Kasumi-1 (cell line): Measurements from ENCODE around the gene SYCE3.

Experiments used
- DNase-seq, 2 experiments: peaks; one replicate each; lab custom pipeline; 2025; lab: John Stamatoyannopoulos, UW

The SYCE3 gene

DNA sequence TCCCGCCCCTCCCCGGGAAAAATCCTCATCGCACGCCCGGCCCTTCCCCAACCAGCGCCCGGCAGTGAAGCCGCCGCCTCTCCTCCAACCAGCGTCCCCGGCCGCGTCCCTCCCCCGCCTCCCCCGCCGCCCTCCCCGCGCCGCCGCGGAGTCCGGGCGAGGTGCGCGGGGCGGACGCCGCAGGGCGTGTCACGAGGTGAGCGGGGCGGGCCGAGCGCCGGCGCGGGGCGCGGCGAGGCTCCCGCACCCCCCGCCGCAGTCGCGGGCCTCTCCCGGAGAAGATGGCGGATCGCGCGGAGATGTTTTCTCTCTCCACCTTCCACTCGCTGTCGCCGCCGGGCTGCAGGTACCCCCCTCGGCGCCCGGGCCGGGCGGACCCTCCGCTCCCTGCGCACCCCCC, 37.8 kb upstream of the SYCE3 start, which contains the start of gene MAPK8IP2:
MAPK8IP2 (plus strand) TSS at position 256 of the 400 bp plus-strand sequence; CDS start at position 282, 26 bp downstream.
- no peak for DNase-seq

DNA sequence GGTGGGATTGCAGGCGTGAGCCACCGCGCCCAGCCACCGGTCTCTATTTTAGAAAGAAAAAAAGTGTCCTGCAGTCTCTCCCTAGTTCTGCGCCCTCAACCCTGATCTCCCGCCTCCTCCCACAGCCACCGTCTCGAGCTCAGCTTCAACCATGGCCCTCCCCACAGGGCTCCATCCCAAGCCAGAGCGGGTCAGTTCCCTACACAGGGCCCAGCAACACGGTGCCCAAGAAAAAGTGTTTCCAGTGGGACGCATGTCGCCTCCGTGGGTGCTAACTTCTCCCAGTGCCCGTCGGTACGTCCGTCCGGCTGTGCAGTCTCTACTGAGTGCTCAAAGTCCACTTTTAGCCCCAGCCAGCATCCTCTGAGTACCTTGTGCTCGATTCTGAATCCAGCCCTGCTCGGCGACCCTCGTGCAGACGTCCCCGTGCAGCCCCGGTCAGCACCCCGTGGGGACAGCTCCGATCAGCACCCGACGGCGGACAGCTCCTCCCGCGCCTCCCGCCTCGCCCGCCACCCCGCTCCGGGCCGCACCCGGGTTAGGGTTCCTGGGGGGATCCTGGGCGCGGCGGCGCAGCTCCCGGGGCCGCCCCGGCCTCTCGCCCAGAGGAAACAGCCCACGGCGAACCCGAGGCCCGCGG, 37.2 kb upstream of the SYCE3 start:
- DNase-seq, result peak; percentile 31 to 46

DNA sequence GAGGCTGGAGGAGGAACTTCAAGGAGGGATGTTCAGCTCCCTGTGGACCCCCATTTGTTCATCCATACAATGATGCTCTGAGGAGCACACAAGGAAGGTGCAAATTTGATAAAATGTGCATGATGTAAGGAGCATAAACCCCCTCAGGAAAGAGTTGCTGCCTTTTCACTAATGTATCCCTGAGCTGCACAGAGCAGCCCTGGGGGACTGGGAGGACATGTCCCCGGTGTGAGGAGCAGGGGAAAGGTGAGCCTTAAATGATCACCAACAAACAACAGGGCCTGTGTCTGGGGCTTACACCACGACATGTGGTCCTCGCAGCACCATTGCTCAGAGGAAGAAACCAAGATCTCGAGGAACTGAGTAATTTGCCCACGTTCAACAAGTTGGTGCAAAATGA, 34.4 kb upstream of the SYCE3 start:
- no peak for DNase-seq

DNA sequence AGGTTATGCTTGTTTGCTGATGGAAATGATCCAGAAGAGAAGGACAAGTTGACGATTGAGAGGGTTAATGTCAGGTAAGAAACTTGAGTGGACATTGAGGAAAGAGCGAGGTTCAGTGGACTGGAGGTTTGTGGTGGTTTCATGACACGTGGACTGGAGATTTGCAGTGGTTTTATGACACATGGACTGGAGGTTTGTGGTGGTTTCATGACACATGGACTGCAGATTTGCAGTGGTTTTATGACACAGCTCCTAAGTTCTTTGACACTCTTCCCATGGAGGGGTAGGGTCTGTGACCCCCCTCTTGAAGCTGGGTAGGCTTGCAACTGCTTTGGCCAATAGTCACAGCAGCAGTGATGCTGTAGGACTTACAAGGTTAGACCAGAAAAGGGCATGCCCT, 32.5 kb upstream of the SYCE3 start:
- no peak for DNase-seq

DNA sequence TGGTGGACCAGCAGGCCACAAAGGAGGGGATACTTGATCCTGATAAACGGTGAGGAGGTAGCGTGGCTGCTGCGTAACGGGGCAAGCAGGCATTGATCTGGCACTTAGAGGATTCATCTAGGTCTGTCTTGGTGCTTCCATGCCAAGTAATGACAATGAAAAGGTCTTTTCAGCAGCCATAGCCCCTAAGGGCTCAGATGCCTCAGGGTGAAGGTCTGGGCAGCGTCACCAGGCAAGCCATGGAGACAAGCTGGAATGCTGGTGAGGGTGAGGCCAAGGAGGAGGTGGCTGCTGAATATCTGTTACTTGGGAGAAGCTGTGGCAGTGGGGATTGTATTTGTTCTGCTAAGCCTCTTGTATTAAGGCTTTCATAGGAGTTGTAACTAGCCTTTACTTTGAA, 24.7 kb upstream of the SYCE3 start:
- DNase-seq, result no peak

DNA sequence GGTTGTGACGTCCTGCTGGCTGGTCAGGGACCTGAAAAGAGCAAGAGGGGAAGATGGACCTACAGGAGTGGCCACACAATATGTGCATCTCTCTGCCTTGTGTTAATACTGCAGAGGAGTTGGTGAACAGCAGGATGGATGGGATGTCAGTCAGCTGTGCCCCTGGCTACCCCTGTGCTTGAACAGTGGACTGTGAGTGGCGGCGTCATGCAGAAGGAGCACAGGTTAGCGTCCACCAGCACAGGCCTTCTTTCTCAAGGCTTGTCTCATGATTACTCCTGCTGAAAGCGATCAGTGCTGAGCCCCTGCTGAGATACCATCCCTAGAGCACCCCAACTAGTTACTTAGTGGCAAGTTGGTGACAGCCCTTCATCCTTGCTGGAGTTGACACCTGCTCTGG, 23.7 kb upstream of the SYCE3 start:
- DNase-seq, result no peak

DNA sequence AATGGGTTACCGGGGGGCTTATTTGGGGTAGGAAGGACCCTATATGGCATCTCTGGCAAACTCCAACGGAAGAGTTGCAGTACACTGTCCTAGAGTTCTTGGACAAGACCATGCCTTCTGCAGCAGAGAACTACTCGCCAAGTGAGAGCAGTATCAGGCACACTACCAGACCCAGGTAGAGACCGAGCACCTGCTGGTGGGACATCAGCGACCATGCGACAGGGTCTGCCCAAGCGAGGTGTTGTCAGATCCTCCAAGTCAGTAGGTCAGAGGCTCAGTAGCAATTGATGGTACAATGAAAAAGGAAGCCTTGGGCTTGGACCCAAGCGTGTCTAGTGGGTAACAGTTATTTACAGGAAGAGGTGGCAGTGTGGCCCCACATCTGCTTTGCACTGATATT, 23.1 kb upstream of the SYCE3 start:
- DNase-seq, result no peak

DNA sequence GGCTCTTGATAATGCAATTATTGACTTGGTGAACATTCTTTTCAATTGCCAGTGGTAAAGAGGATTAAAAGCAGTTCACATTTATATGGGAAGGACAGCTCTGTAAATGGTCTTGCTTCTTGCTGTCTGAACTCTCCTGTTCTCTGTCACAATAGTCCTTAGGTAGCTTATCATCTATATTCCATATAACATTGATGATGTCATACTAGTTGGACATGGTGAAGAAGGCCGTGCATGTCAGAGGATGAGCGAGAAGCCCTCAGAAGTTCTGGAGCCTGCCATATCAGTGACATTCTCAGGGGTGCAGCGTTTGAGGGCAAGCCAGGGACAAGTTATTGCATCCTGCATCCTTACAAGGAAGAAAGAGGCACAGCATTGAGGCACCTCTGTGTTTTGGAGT, 22.5 kb upstream of the SYCE3 start:
- no peak for DNase-seq

DNA sequence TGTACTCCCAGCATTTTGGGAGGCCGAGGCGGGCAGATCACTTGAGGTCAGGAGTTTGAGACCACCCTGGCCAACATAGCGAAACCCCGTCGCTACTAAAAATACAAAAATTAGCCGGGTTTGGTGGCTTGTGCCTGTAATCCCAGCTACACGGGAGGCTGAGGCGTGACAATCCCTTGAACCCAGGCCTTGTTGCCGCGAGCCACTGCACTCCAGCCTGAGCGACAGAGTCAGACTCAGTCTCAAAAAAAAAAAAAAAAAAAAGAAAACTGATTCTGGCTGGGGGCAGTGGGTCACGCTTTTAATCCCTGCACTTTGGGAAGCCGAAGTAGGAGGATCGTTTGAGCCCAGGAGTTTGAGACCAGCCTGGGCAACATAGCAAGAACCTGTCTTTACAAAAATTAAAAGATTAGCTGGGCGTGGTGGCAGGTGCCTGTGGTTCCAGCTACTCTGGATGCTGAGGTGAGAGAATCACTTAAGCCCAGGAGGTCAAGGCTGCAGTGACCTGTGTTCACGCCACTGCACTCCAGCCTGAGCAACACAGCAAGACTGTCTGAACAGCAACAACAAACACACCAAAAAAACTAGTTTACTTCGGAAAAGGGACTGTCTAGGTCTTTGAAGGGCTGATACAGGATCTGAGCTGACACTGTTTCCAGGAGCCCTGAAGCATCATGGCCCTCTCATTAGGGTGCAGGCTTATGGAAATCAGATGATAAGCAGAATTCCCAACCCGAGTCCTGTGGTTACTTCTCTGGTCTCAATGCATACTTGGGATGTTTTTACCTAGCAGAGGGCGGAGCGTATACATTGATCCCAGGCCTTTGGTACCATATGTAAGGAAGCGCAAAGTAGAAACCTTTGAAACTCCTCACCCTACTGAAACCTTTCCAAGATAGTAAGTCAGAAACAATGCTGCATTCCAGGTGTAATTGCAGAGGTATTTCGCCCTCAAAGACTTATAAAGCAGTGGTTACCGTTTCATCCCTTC, 21.7 kb upstream of the SYCE3 start:
- DNase-seq, result no peak

DNA sequence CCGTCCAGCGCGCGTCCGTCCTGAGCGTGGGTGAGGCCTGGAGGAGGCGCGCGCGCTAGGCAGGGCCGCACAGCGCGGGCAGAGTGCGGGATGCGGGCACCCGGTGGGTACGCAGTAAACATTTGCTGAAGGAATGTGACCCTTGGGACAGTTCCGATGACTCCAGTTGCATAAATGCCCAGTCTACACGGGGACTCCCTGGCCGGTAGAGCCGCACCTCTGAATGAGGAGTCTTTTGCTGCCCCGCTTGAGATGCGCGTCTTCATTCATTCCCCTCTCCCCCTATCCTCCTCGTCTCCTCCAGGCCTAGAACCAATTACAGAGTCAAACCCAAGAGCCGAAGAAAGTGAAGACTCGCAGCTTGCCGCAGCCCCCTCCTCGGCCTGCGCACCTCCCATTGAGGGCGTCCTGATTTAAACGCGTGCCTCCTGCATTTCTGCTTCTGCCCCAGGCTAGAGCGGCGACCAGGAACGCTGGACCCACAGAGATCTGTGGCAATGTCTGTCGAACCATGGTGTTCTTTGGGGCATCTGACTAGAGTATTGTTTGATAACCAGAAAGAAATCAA, 20.7 kb upstream of the SYCE3 start:
- DNase-seq, result peak in 1 of 2 experiments; percentile 45

DNA sequence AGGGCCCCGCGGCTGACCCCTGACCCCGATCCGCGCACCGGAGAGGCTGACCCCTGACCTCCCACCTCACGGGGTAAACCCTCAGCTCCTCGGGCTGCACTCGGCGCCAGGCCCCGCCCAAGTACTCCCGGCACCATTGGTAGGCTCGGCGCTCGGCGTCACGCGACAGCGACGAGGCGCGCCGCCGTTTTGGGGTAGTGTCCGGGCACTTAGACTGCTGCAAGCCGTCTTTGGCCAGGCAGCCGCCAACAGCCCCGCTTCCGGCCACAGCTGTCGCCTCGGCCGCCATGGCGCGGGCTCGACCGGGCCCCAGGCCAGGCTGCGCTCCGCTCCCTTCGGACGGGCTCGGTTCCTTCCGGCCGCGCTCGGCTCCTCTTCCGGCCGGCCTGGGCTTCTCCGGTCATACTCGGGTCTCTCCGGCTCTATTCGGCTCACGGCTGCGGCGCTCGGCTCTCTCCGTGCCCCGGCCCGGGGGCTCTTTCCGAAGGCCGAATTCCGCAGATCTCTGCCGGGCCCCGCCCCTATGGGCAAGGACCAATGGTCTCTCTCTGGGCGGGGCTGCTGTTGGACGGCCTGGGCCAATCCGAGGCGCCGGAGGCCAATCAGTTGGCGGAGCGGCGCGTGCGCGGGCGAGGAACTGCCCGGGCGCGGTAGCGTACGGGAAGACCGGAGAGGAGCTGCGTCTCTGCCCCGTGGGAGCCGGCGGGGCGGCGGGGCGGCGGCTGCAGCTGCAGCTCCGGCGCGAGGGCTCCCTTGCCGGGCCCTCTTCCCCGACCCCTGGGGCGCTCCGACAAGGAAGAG, 20.0 kb upstream of the SYCE3 start, which contains the start of gene CHKB:
CHKB (minus strand) TSS at position 357 of the 801 bp plus-strand sequence; CDS start at position 289, 68 bp downstream.
- DNase-seq, result peak; percentile 98

DNA sequence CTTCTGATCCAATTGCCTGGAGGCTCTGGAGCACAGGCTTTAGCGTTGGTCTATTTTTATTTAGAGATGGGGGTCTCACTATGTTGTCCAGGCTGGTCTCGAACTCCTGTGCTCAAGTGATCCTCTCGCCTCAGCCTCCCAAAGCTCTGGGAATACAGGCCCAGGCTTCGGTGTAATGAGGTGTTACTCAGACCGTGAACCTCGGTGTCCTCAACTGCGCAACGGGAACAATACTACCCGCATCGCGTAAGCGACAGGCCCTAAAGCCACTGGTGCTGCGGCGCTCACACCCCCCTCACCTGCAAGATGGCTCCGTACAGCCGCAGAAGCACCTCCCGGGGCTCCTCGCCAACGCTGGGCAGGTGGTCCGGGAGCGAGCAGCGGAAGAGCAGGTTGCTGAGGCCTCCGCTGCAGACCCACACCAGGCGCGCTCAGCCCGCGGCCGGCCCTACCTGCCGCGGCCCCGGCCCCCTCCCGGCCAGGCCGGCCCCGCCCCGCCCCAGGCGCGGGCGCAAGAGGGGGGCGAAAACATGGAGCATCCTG, 19.3 kb upstream of the SYCE3 start:
- peak in 1 of 2 experiments; percentile 9 for DNase-seq

DNA sequence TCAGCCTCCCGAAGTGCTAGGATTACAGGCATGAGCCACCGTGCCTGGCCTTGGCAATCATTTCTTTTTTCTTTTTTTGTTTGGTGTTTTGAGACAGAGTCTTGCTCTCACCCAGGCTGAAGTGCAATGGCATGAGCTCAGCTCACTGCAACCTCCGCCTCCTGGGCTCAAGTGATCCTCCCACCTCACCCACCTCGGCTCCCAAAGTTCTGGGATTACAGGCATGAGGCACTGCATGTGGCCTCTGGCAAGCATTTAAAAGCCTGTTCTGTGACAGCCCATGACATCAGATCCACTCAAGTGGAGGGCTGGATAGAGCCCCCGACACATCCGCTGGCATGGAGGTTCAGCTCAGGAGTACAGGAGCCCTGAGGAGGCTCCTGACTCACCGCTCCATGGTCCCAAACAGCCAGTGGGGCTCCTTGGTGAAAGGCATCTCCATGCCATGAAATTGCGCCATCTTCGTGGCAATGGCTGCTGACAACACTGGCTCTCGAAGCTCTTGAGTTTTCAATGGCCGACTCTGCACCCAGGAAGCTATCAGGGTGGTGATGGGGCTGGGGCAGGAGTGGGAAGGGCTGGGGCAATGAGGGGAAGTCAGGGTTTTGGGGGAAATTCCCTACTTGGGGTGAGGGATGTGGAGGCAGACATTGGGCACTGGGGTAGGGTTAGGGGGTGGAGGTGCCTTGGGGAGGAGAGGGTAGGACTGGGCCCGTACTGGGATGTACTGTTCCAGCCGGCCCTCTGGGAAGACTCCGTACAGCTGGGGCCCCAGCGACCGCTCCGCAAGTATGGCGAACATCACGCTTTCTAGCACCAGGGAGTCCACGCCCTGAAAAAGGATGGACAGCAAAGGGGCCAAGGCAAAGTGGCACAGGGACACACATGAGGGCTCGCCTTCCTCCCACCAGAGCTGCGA, 18.6 kb upstream of the SYCE3 start:
- no peak for DNase-seq

DNA sequence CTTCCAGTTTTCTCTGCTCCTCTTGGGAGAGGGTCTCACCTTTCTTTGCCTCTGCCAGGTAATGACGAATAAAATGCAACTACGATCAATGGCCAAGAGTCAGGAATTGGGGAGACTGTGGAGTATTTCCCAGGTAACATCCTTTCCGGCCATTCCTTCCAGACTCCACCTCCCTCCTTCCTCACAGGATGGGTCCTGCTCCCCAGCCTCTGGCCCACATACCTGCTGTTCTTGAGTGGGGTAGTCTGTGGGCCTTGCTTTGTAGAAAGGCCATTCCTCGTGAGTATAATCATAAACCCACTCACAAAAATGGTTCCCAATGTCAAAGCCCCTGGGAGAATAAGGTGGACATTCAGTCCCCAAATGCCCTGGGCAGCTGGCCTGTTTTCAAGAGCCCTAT, 17.0 kb upstream of the SYCE3 start:
- no peak for DNase-seq

DNA sequence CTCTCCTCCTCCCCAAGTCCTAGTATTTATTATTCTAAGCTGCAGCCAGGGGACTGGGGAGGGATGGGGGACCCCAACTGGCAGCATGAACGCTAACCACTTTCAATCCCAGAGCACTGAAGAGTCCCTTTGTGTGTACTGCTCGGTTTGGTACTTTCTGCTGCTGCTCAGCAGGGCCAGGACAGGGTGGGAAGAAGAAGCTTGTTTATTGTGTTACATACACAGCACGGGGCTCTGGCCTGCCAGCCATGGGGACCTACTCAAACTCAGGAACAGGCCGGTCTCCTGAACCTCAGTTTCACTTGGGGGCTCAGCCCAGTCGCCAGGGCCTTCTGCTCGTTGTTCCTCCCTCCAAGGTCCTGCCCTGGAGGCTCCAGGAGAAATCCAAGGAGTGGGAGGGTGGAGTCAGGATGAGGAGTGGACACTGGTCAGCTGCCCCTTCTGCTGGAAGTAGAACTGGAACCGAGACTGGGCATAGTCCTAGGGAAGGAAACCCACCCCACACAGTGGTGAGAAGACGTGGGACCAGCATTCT, 16.1 kb upstream of the SYCE3 start:
- DNase-seq, result no peak

DNA sequence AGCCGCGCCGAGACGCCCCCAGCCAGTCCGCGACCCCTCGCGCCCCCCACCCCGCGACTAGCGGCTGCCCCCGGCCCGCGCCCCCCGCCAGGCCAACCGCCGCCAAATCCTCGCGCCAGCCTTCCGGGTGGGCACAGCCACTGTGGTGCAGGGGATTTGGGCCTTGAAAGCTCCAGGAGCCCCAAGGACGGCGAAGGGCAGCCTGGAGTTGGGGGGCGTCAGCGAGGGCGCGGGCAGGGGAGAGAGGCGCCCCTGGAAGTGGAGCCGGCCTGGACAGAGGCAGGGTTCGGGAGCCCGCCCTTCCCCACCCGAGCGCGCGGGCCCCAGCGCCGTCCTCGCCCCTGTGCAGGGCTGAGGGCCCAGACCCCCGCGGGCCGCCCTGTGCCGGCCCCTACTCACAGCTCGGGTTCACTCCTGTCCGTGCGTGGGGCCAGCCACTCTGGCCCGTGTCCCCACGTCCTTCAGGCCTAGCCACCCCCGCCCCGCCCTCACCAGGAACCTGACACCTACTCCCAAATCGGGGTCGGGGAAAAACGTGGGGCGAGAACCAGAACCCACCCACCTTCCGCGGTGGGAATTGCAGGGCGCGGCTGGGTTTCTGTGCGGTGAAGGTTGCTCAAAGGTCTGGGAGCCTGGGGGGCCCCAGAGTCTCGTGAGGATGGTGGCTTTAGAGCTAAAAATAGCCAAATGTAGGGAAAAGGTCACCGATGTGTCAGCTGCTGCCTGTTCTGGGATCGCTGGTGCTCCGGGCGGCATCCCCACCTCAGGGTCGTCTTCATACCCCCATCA, 15.5 kb upstream of the SYCE3 start, which contains the start of gene CPT1B:
CPT1B (minus strand) TSS at position 441 of the 789 bp plus-strand sequence. CDS start 512 bp downstream, outside the sequence.
- no peak for DNase-seq

DNA sequence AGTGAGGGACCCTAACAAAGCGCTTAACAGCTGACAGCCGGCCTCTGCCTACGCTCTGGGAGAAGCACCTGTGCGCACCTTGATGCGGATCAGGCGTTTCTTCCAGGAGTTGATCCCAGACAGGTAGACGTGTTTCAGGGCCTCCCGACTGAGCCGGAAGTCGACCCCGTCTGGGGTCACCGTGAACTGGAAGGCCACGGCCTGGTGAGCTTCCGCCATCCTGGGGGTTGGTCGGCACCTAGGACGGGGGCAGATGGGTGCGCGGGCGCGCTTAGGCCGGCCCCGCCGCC, 14.9 kb upstream of the SYCE3 start:
- no peak for DNase-seq

DNA sequence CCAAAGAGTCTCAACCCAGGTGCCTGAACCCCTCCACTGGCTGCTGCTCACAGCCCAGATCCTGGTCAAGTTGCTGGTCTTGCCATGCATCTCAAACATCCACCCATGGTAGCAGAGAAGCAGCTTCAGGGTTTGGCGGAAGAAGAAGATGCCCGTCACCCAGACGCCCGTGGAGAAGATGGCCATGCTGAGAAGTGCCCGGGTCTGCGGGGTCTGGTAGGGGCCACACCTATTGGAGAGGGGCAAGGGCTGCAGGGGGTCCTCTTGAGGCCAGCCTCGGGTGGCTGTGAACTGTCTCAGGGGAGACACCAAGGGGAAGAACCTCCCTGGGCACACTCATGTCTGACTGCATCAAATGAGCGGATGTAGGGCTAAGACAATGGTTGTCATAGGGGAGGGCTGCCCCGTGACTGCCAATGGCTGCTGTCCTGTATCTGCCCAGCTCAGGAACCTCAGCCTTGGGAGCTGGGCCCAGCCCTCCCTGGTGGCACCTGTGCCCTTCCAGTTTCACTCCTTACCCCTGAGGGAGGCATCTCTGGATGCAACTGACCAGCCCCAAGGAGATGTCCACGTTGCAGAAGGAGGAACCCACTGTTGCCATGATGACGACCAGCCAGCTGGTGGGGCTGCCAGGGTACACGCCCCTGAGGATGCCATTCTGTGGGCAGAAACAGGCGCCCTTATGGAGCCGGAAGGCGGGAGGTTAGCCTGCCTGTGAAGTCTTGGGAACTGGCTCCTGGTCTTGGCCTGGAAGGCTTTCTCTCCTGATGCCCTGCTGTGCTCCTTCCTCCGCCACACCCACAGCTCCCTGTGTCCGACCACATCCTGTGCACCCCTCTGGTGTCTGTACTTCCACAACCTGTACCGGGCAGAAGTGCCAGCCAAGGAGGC, 14.3 kb upstream of the SYCE3 start:
- DNase-seq, result no peak
